Naive B cell (primary cell): ENCODE data around the gene CCDC85B. TPM values are rescaled to one million over a fixed set of nuclear protein-coding genes. Genes with fewer than 3 reads are reported as not detected.

ENCODE experiments used
- ATAC-seq, 2 donors: fragments of 150-1000 bp; cut with Tn5 transposase; 2 replicates each; pipeline ENCODE4 v1.10.0; 2021; ENCODE audit warnings: low read depth in 2 of 2, mild to moderate bottlenecking in 2 of 2, moderate library complexity in 2 of 2
- DNase-seq: peaks from one replicate; pipeline ENCODE4 v3.0.0; 2022
- H3K27ac Mint-ChIP-seq, 6 donors: one replicate each; pipeline ENCODE4 v1.8.0; 2020 to 2022; ENCODE audit warnings: mild to moderate bottlenecking in 6 of 6, mixed read lengths in 6 of 6, moderate library complexity in 5 of 6, inconsistent platforms in 2 of 6
- H3K27me3 Mint-ChIP-seq, 3 donors: one replicate each; pipeline ENCODE4 v1.8.0; 2021 to 2022; ENCODE audit warnings: mixed read lengths in 3 of 3, mild to moderate bottlenecking in 1 of 3
- H3K36me3 Mint-ChIP-seq, 2 donors: one replicate each; pipeline ENCODE4 v1.8.0; 2020 to 2022; ENCODE audit warnings: mixed read lengths in 2 of 2, inconsistent platforms in 1 of 2, mild to moderate bottlenecking in 1 of 2
- H3K4me1 Mint-ChIP-seq, 3 donors: one replicate each; pipeline ENCODE4 v1.8.0; 2020 to 2022; ENCODE audit warnings: mixed read lengths in 3 of 3, inconsistent platforms in 1 of 3, mild to moderate bottlenecking in 1 of 3, moderate library complexity in 1 of 3
- H3K4me3 Mint-ChIP-seq, 8 donors: one replicate each; pipeline ENCODE4 v1.8.0; 2020 to 2022; ENCODE audit warnings: mild to moderate bottlenecking in 8 of 8, mixed read lengths in 8 of 8, moderate library complexity in 8 of 8, inconsistent platforms in 2 of 8
- H3K9me3 Mint-ChIP-seq, 7 donors: one replicate each; pipeline ENCODE4 v1.8.0; 2020 to 2022; ENCODE audit warnings: mixed read lengths in 7 of 7, mild to moderate bottlenecking in 5 of 7, inconsistent platforms in 2 of 7, moderate library complexity in 1 of 7
- polyA plus RNA-seq, 6 donors: library from polyadenylated mRNA; unstranded; fragments of 300-500 nt; fragmentation: Illumina TruSeq; gene quantifications; one replicate each; pipeline ENCODE4 v1.2.3, GENCODE V29; 2021; ENCODE audit warnings: low read depth in 6 of 6

Gene CCDC85B
- polyA plus RNA-seq, 6 donors from 2014 or later, result 22.4 to 62.8 (median 45.3) TPM

GRCh38 chr11:65903715-65904114 lies 13.2 kb downstream of the CCDC85B start:
- H3K4me1 Mint-ChIP-seq, result peaks cover 0 to 11% (median 3%) of the 10 kb centered on the region in 3 donors
- no peaks in the 10 kb centered on the region for H3K9me3 Mint-ChIP-seq
- no peak for DNase-seq
- H3K27ac Mint-ChIP-seq, result peak overlapping the region in 2 of 6 donors; percentile 14 to 62
- H3K4me3 Mint-ChIP-seq, result no peak overlapping the region
- H3K36me3 Mint-ChIP-seq, result no peaks in the 10 kb centered on the region
- peaks cover 8 to 33% (median 10%) of the 10 kb centered on the region in 3 donors for H3K27me3 Mint-ChIP-seq
- ATAC-seq, result no peak

- Mint-ChIP-seq H3K9me3 (no peaks in the 10 kb centered on the region), H3K4me1 (peaks cover 2 to 3% (median 2%) of the 10 kb centered on the region in 3 donors), H3K27ac (no peak overlapping the region), H3K27me3 (peaks cover 3 to 46% (median 12%) of the 10 kb centered on the region in 3 donors), H3K4me3 (no peak overlapping the region), H3K36me3 (no peaks in the 10 kb centered on the region)
- no peak for DNase-seq
- ATAC-seq, result no peak
Observed at GRCh38 chr11:65906602-65907001, 16.1 kb downstream of the CCDC85B start.

- peaks cover 0 to 39% (median 16%) of the 10 kb centered on the region in 3 donors for H3K27me3 Mint-ChIP-seq
- H3K36me3 Mint-ChIP-seq, result no peaks in the 10 kb centered on the region
- no peaks in the 10 kb centered on the region for H3K9me3 Mint-ChIP-seq
- H3K4me1 Mint-ChIP-seq, result peaks cover 3 to 6% (median 4%) of the 10 kb centered on the region in 3 donors
- ATAC-seq, result no peak
- no peak overlapping the region for H3K4me3 Mint-ChIP-seq
- no peak for DNase-seq
- no peak overlapping the region for H3K27ac Mint-ChIP-seq
Observed at GRCh38 chr11:65907878-65908277, 17.4 kb downstream of the CCDC85B start.

- H3K4me1 Mint-ChIP-seq, result peaks cover 25 to 36% (median 28%) of the 10 kb centered on the region in 3 donors
- H3K27me3 Mint-ChIP-seq, result peaks cover 0 to 26% (median 10%) of the 10 kb centered on the region in 3 donors
- H3K4me3 Mint-ChIP-seq, result peak overlapping the region in 1 of 8 donors; percentile 77
- no peak for ATAC-seq
- no peak for DNase-seq
- peak overlapping the region in 1 of 6 donors; percentile 65 for H3K27ac Mint-ChIP-seq
- H3K9me3 Mint-ChIP-seq, result no peaks in the 10 kb centered on the region
- no peaks in the 10 kb centered on the region for H3K36me3 Mint-ChIP-seq
Observed at GRCh38 chr11:65911682-65912568, 21.5 kb downstream of the CCDC85B start.

- peak overlapping the region in 1 of 6 donors; percentile 73 for H3K27ac Mint-ChIP-seq
- peaks cover 31 to 41% (median 33%) of the 10 kb centered on the region in 3 donors for H3K4me1 Mint-ChIP-seq
- no peak for ATAC-seq
- no peak for DNase-seq
- H3K9me3 Mint-ChIP-seq, result no peaks in the 10 kb centered on the region
- no peaks in the 10 kb centered on the region for H3K36me3 Mint-ChIP-seq
- peaks cover 0 to 19% (median 8%) of the 10 kb centered on the region in 3 donors for H3K27me3 Mint-ChIP-seq
- H3K4me3 Mint-ChIP-seq, result no peak overlapping the region
Observed at GRCh38 chr11:65912845-65913244, 22.4 kb downstream of the CCDC85B start.

GRCh38 chr11:65915101-65915820 lies 24.8 kb downstream of the CCDC85B start:
- Mint-ChIP-seq H3K4me3 (peak overlapping the region in 4 of 8 donors; percentile 50 to 79 (median 66)), H3K36me3 (no peaks in the 10 kb centered on the region), H3K4me1 (peaks cover 37 to 49% (median 42%) of the 10 kb centered on the region in 3 donors), H3K9me3 (no peaks in the 10 kb centered on the region), H3K27ac (peak overlapping the region in 4 of 6 donors; percentile 28 to 97 (median 40)), H3K27me3 (peaks cover 0 to 8% (median 6%) of the 10 kb centered on the region in 3 donors)
- DNase-seq (no peak), ATAC-seq (no peak)

GRCh38 chr11:65915821-65916251 lies 25.4 kb downstream of the CCDC85B start:
- DNase-seq (no peak), ATAC-seq (no peak)
- peaks cover 39 to 54% (median 46%) of the 10 kb centered on the region in 3 donors for H3K4me1 Mint-ChIP-seq
- H3K9me3 Mint-ChIP-seq, result no peaks in the 10 kb centered on the region
- no peak overlapping the region for H3K27ac Mint-ChIP-seq
- H3K27me3 Mint-ChIP-seq, result peaks cover 0 to 8% (median 6%) of the 10 kb centered on the region in 3 donors
- no peaks in the 10 kb centered on the region for H3K36me3 Mint-ChIP-seq
- peak overlapping the region in 1 of 8 donors; percentile 95 for H3K4me3 Mint-ChIP-seq

GRCh38 chr11:65916391-65916790 lies 25.9 kb downstream of the CCDC85B start:
- no peak for ATAC-seq
- Mint-ChIP-seq H3K9me3 (no peaks in the 10 kb centered on the region), H3K36me3 (no peaks in the 10 kb centered on the region), H3K27ac (peak overlapping the region in 3 of 6 donors; percentile 66 to 88 (median 80)), H3K4me1 (peaks cover 39 to 54% (median 47%) of the 10 kb centered on the region in 3 donors), H3K4me3 (peak overlapping the region; percentile 43 to 95 (median 86)), H3K27me3 (peaks cover 0 to 7% (median 5%) of the 10 kb centered on the region in 3 donors)
- DNase-seq, result no peak

- H3K36me3 Mint-ChIP-seq, result no peaks in the 10 kb centered on the region
- H3K9me3 Mint-ChIP-seq, result no peaks in the 10 kb centered on the region
- DNase-seq (no peak), ATAC-seq (no peak)
- H3K27me3 Mint-ChIP-seq, result no peaks in the 10 kb centered on the region
- H3K27ac Mint-ChIP-seq, result peak overlapping the region in 3 of 6 donors; percentile 28 to 88 (median 86)
- H3K4me1 Mint-ChIP-seq, result peaks cover 35 to 53% (median 46%) of the 10 kb centered on the region in 3 donors
- H3K4me3 Mint-ChIP-seq, result peak overlapping the region; percentile 67 to 95 (median 87)
Observed at GRCh38 chr11:65917077-65917433, 26.6 kb downstream of the CCDC85B start.

GRCh38 chr11:65917434-65918210 lies 27.1 kb downstream of the CCDC85B start:
- no peaks in the 10 kb centered on the region for H3K36me3 Mint-ChIP-seq
- DNase-seq (no peak), ATAC-seq (no peak)
- H3K27me3 Mint-ChIP-seq, result no peaks in the 10 kb centered on the region
- H3K9me3 Mint-ChIP-seq, result no peaks in the 10 kb centered on the region
- H3K4me3 Mint-ChIP-seq, result peak overlapping the region; percentile 85 to 95 (median 90)
- peak overlapping the region in 2 of 6 donors; percentile 28 to 89 for H3K27ac Mint-ChIP-seq
- H3K4me1 Mint-ChIP-seq, result peaks cover 35 to 59% (median 51%) of the 10 kb centered on the region in 3 donors

GRCh38 chr11:65918211-65919140 lies 28.0 kb downstream of the CCDC85B start, which contains the start of gene C11orf68:
Gene C11orf68, minus strand, starts transcription at chr11:65919062. Its CDS starts 31 bp downstream, at chr11:65919031.
- no peak for DNase-seq
- Mint-ChIP-seq H3K36me3 (no peaks in the 10 kb centered on the region), H3K9me3 (no peaks in the 10 kb centered on the region), H3K4me1 (peaks cover 35 to 62% (median 53%) of the 10 kb centered on the region in 3 donors), H3K4me3 (peak within 1 kb of the TSS; percentile 85 to 98 (median 92)), H3K27ac (peak within 1 kb of the TSS; percentile 82 to 92 (median 86)), H3K27me3 (no peaks in the 10 kb centered on the region)
- ATAC-seq, result peak; percentile 65

GRCh38 chr11:65919141-65919572 lies 28.7 kb downstream of the CCDC85B start, which contains the start of gene DRAP1:
Gene DRAP1, plus strand, starts transcription at chr11:65919426. Its CDS starts 76 bp downstream, at chr11:65919502.
- peak; percentile 88 to 90 for ATAC-seq
- no peaks in the 10 kb centered on the region for H3K9me3 Mint-ChIP-seq

More at GRCh38 chr11:65919141-65919572, 28.7 kb downstream of the CCDC85B start, which contains the start of gene DRAP1:
- Mint-ChIP-seq H3K27ac (peak within 1 kb of the TSS; percentile 82 to 92 (median 86)), H3K4me3 (peak within 1 kb of the TSS; percentile 85 to 98 (median 92)), H3K4me1 (peaks cover 35 to 60% (median 53%) of the 10 kb centered on the region in 3 donors), H3K27me3 (no peaks in the 10 kb centered on the region), H3K36me3 (no peaks in the 10 kb centered on the region)
- DNase-seq, result peak; percentile 96
